Skin of body (tissue), 2 donors: ENCODE data around the gene UBE2L5. TPM values are rescaled to one million over a fixed set of nuclear protein-coding genes. Genes with fewer than 3 reads are reported as not detected.

Experiments
- DNase-seq: peaks from one replicate; lab custom pipeline; 2025; lab: John Stamatoyannopoulos, UW
- total RNA-seq: library from RNA; depleted of rRNA; stranded (reverse); fragments of >200 nt; gene quantifications from one replicate; pipeline ENCODE4 v1.2.3, GENCODE V29; 2014

Gene UBE2L5
- total RNA-seq, 1 donor from 2014 or later = 0.99 TPM

DNA sequence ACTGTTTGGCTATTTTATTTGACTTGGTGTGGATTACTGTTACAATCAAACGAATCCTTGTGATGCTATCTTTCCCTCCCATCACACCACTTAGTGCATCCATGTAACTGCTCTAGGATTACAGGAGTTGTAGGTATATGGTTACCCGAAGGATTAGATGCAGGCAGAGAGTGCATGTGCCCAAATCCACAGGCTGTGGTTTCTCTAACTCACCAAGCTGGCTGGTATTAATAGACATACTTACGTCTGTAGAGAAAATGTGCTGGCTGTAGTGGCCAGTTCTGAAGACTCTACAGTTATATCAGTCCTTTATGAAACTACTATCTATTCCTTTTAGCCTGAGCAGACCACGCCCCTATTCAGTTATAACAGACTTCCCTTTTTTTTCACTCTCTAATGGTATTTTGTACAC, 44.6 kb downstream of the UBE2L5 start:
- DNase-seq = no peak

DNA sequence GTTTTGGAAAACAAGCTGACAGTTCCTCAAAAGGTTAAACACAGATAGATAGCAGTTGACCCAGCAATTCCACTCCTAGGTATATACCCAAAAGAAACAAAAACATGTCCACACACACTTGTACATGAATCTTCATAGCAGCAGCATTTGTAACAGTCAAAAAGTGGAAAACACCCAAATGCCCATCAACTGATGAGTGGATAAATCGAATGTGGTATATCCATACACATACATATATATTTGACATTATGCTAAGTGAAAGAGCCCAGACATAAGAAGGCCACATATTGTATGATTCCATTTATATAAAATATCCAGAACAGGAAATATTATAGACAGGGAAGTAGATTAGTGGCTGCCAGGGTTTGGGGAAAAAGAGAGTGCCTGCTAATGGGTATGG, 51.4 kb downstream of the UBE2L5 start:
- no peak for DNase-seq

DNA sequence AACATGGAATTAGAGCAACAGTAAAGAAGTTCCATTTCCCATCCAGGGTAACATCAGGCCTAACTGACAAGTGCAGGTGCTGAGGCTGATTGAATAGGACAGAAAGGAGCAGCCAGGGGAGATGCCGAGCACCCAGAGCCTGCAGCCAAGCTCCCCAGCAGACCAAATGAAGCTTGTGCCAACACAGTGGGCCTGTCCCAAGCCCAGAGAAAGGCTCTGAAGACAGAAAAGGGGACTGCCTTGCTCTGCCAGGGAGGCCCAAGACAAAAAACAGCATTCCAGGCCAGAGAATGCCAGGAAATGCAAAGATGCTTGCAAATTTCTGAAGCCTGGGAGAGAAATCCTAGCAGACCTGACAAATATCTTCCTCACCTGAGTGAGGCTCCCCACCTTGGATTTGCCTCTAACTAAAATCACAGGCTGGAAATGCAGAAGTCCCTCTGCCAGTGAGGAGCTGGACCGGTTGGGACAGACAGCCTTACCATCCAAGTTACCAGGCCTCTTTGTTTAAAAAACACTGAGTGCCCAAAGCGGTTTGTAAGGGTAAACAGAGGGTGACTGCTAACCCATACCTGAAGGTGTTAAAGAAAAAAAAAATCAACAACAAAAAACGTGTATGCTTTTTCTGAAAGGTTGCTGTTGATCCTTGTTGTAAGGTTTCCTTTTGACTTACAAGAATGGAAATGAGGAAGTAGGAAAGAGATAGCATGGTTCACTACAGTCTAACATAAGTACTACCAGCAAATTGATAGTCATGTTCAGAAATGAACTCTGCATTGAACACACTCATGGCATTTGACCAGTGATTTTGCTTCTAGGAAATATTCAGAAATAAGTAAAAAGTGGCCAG, 55.3 kb downstream of the UBE2L5 start:
- DNase-seq = no peak

Other genes with a start within 250 kb of the UBE2L5 start
- 20.4 TPM for gene KATNAL1, start 114.9 kb upstream of the UBE2L5 start, total RNA-seq
- 289 TPM for gene HMGB1, start 43.4 kb downstream of the UBE2L5 start, total RNA-seq
- 22.7 TPM for gene USPL1, start 195.4 kb downstream of the UBE2L5 start, total RNA-seq